Astrocyte of the hippocampus (primary cell): ENCODE measurements around the gene BSPRY.
A peak's percentile ranks its signal among the peaks of the same experiment; 100 is the strongest.
"Not testable (repeated sequence)": the region's sequence is repeated elsewhere in the genome, so short reads cannot be mapped to it uniquely, and the experiment has no call there.

Experiments used
- DNase-seq: peaks from one replicate; pipeline ENCODE4 v3.0.0; 2011; ENCODE audit warnings: low read depth, low spot score

BSPRY gene

DNA sequence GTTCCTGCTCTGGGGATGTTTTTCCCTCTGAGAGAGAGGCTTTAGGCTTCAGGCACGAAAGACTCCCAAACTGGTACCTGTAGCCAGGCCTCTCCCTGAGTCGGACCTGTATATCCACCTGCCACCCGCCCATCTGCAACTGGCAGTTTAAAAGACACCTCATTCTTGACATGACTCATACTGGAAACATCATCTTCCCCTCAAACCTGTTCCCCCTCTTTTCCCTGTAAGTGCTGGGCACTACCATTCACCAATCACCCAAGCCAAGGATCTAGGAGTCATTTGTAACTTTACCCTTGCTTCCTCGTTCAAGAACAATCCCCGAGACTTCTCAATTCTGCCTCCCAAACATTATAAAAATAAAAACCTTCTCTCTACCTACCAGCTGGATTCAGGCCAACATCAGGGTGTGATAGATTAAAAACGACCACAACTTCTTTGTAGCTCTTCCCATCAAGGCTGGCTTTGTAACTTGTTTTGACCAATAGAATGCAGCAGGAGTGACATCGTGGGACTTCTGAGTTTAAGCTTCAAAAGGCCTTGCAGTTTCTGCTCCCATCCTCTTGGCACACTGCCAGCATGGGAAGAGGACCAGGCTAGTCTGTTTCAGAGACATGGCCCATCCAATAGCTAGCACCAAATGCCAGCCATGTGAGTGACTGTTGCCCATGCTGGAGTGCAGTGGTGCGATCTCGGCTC, 7.5 kb upstream of the BSPRY start:
- no peak for DNase-seq

DNA sequence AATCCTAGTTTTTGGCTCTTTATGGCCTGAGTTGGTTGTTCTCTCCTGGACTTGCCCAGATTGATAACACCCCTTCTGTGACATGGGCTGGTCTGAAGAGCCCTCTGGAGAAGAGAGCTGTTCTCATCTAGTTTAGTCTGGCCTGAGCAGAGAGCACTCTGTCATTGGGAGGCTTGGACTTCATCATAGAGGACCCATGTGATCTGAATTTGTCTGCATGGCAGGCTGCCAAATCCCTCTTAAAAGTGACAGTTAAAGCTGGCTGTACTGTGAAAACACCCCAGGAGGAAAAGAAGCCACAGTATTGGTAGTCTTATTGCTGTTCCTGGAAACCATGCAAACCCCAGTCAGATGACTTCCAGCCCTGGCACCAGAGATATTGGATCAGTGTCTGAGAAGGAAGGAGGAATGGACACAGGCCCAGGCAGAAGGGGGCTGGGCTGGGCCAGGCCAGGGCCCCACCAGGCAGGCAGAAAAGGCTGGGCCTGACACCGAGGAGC, 5.6 kb upstream of the BSPRY start:
- peak; percentile 73 for DNase-seq

DNA sequence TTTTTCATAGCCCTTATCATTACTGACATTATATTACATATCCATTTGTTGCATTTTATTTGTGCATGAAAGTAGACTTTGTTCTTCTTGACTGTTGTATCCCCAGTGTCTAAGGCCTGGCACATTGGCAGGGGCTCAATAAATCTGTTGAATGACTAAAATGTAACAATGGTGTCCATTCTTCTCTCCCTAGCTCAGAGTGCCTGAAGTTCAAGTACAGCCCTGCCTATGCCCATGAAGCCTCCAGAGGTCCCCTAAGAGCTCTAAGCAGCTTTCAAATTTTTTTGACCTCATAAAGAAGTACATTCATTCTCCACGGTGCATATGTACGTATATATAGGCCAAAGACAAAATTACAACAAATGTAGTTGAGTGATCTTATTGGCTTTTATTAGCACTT, 4.2 kb upstream of the BSPRY start:
- DNase-seq, result no peak

DNA sequence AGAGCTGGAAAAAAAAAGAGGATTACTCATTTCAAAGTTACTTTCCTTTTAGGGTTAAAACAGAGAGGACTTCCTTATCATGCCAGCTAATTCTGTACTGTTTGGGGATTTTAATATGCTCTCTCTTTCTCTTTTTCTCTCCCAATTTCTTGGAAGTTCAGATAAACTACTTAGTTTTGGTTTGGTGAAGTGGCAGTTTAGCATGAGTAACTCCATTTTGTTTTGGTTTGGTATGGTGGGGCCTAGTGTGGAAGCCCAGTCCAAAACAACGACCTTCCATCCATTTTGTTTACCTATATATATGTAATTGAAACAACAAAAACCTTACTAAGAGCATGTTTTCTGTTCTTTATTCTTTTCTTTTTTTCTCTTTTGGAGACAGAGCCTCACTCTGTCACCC, 3.7 kb upstream of the BSPRY start:
- no peak for DNase-seq

DNA sequence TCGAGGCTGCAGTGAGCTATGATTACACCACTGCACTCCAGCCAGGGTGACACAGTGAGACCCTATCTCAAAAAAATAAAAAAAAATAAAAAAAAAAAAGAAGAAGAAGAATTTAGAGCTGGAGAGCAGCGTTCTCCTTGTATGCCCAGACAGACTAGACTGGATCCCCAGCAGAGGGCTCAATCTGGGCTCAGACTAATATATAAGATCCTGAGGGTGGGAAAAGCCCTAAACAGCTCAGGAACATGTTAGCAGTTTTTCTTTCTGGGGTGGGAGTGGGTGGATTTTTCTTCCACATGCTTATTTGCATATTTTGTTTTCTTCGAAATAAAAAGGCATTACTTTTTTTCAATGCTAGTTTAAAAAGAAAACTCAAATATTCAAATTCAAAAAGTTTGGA, 904 bp upstream of the BSPRY start:
- DNase-seq, result no peak

DNA sequence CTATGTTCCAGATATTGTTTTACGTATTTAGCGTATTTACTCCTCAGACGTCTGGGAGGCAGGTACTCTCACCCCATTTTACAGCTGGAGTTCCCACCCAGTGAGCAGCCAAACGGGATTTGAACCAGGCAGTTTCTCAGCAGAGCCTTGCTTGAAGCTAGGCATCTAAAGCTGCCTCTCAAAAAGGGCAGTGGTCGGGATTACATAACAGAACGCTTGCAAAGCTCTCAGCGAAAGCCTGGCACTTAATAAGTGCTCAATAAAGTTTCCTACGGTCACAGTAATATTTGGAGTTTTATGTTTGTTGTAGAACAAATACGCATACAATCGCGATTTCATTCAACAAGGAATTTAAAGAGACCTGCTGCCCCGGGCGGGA, 286 bp upstream of the BSPRY start:
- DNase-seq, result no peak

DNA sequence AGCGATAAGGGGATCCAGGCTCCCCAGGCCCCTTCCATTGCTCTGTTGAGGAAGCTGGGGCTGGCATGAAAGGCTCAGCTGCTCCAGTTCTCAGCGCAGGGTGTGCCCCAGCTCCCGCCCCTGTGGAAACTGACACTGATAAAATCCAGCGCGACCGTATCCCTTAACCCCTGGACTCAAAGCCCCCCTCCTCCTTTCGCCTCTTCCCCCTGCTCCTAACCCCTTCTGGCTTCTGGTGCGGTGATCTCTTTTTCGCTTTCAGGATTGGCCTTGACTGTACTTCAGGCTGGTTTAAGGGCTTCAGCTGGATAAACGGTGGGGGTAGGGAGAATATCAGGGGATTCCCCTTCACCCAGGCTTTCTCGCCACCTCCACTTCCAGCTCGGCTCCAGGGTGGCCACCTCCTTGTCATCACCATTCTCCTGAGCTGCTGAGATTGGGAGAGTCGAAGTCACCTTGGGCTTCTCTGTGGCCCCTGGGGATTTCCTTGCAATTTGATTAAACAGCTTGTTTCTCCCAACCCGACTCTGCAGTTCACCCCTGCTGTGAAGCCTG, 843 bp downstream of the BSPRY start:
- no peak for DNase-seq

DNA sequence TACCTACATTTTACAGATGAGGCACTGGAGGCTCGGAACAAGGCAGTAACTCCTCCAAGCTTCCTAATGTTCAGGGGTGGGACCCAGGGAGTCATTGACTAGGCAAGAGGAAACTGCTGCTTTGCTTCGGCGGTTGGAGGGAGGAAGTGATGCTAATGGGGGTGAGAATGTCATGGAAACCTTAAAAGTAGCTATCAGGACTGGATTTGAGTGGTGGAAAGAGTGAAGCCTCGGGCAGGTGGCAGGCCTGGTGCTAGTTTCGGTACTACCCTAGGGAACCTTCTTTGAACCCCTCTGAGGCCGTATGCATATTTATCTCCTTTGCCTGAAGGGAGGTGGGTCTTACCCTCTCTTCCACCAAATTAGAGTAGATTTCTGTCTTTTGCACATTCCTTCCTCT, 1.6 kb downstream of the BSPRY start:
- no peak for DNase-seq

DNA sequence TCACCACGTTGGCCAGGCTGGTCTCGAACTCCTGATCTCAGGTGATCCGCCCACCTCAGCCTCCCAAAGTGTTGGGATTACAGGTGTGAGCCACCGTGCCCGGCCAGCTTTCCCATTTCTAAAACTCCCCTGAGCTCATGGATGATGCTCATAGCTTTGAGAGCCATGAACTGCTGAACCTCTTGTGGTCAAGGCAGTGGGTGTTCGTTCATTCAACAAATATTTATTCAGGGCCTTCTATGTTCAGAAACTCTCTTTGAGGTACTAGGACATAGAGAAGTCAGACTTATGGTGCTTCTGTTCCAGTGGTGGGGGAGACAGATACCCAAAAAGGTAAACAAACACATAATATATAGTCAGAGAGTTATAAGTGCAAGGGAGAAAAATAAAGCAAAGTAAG, 2.7 kb downstream of the BSPRY start:
- DNase-seq, result no peak

DNA sequence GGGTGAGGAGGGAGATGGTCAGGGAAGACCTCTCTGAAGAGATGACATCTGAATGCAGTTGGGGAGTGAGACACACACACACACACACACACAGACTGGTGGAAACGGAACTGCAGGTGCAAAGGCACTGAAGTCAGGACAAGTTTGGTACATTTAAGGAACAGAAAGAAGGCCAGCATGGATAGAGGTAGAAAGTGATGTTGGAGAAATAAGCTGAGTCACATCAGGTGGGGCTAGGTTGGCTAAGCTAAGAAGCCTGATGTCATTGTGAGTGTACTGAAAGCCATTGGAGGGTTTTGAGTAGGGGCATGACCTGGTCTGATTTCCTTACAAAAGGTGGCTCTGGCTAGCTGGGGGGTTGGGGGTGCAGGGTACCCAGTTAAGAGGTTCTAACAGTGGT, 3.1 kb downstream of the BSPRY start:
- no peak for DNase-seq

DNA sequence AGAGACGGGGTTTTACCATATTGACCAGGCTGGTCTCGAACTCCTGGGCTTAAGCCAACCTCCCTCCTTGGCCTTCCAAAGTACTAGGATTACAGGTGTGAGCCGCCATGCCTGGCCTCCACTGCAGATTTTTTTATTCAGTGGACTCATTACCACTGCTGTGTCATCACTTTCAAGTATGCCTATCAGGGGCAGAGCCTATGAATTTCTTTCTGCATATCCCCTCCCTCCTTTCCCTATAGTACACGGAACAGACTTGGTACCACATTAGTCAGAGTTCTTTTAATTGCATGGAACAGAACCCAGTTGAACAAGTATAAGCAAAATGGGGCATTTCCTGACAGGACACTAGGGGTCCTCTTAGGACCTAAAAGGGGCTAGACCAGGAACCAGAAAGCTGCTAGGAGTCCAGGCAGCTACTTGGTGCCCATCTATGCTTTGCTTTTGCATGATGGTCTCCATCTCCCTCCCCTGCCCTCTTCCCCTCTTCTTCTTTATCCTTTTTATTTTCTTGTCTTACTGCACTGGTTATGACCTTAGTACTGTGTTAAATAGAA, 5.8 kb downstream of the BSPRY start:
- no peak for DNase-seq

DNA sequence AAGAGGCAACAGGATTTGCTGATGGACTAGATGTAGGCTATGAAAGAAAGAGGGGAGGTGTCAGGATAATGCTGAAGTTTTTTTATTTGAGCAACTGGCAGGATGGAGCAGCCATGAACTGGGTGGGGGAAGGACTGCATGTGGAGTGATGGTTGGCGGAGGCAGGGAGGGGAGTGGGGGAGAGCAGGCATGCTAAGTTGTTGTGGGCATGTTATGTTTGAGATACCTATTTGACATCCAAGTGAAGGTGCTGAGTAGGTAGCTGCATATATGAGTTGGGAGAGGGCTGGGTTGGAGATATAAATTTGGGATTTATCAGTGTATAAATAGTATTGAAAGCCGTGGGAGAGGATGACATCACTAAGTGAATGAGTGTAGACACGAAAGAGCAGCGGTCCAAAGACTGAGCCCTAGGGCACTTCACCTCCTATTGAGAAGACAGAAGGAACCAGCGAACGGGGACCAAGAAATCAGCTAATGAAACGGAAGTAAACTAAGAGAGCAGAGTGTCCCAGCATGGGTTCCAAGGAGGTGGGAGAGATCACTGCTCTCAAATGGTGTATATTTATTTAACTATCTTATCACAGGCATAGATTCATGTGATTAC, 7.4 kb downstream of the BSPRY start:
- no peak for DNase-seq

DNA sequence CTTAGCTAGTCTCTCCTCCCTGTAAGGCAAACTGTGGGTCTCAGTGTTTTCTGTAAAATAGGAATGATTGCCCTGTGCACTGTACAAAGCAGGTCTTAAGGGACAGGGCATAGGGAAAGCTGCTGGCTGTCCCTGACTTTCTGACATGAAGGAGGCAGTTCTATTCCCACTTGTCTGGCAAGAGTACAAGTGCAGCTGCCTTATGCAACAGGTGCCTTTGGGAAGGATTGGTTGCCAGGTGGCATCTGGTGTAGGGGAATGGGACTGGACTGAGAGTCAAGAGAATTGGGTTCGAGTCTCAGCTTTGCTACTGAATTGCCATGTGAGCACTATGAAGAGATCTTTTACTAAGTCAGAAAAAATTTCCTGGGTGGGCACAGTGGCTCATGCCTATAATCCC, 10.0 kb downstream of the BSPRY start:
- DNase-seq, result no peak

DNA sequence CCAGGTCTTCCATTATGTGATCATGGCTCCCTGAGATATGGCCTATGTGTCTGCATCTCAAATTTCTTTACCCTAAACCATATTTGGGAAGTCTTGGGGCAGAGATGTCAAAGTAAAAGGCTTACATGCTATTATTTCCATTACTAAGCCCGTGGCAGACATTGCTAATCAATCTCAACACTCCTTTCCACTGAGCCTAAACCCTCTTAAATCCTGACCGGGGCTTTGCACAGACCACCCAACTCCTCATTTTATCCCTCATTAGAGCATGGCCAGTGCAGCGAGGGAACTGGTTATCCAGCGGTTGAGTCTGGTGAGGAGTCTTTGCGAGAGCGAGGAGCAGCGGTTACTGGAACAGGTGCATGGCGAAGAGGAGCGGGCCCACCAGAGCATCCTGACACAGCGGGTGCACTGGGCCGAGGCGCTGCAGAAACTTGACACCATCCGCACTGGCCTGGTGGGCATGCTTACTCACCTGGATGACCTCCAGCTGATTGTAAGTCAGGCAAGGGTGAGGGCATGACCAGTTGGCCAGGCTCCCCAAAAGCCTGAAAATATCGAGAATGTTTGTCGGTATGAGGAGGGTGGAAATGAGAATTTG, 11.0 kb downstream of the BSPRY start:
- no peak for DNase-seq

DNA sequence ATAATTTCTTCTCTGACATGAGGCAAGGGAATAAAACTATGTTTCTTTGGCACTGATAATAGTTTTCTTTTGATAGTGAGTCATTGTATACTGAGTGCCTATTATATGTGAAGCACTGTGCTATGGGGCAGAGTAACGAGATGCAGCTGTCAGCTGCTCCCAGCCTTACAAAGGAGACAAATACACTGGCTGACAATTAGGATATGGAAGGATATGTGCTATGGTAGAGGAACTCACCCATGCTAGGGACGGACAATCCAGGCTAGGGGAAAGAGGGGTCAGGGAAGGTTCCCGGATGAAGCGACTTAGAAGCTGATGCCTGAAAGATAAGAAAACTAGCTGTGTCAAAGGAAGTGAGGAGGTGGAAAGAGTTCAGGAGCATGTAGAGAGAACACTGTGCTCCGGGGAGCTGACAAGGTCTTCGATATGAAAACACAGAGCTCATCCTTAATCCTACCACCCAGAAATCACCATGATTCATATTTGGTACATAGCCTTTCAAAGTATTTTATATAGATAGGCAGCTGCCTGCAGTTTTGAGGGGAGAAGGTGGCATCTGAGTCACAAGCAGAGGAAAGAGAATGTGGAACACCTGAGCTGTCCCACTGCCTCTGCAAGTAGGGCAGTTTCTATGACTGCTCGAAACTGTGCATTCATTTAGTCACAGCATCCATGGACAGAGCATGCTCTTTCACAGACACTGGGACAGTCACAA, 12.1 kb downstream of the BSPRY start:
- DNase-seq, result peak; percentile 18

DNA sequence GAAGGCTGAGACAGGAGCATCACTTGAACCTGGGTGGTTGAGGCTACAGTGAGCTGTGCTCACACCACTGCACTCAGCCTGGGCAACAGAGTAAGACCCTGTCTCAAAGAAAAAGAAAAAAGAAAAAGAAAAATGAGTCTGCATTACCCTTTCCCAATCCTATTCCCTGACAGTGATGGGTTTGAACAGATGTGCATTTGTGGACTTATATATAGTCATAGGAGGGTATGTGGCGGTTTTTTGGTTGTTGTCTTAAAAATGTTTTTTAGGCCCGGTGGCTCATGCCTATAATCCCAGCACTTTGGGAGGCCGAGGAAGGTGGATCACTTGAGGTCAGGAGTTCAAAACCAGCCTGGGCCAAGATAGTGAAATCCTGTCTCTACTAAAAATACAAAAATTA, 14.0 kb downstream of the BSPRY start:
- no peak for DNase-seq

DNA sequence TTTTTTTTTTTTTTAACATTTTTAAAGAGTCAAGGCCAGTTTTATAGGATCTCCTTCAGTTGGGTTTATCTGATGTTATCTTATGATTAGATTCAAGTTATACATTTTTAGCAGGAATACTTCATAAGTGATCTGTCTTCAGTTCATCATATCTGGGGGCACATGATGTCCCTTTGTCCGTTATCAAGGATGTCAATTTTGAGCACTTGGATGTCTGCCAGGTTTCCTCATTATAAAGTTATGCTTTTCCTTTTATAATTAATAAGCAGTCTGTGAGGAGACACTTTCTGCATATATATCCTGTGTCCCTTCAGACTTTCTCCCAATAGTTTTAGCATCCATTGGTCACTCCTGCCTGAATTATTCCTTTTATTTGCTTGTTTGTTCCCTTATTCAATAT, 15.6 kb downstream of the BSPRY start:
- no peak for DNase-seq

DNA sequence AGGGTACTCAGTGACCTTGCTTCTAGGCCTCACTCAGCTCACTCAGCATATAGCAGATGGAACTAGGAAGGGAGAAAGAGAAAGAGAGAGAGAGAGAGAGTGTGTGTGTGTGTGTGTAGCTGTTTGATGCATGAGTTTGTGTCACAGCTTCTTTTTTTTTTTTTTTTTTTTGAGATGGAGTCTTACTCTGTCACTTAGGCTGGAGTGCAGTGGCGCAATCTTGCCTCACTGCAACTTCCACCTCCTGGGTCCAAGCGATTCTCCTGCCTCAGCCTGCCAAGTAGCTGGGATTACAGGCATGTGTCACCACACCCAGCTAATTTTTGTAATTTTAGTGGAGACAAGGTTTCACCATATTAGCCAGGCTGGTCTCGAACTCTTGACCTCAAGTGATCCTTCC, 16.3 kb downstream of the BSPRY start:
- DNase-seq, result not testable (repeated sequence)

DNA sequence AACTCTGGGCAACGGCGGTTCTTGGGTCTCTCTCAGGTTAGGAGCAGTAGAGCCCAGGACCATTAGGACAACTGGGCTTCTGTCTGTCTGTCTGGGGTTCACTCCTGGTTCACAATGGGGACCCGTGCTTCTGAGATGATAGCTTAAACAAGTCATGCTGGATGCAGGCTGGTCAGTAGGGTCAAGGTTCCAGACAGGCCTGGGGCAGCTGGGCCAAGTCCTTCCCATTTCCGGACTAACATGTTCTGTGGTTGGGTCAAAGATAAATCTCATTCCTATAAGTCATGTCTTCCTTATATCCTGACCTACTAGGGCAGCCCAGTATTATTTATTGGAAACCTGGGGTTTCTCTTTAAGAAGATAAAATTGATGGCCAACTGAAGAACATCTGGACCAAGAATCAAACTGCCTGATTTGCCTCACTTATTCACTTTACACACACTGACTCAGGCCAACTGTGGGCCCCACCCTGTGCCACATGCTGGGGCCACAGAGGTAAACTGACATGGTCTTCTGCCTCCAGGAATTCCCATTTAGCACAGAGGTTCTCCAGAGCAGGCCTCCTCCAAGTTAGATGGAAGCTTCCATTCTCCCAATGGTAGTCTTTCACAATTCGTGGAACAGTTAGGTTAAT, 19.1 kb downstream of the BSPRY start:
- no peak for DNase-seq

DNA sequence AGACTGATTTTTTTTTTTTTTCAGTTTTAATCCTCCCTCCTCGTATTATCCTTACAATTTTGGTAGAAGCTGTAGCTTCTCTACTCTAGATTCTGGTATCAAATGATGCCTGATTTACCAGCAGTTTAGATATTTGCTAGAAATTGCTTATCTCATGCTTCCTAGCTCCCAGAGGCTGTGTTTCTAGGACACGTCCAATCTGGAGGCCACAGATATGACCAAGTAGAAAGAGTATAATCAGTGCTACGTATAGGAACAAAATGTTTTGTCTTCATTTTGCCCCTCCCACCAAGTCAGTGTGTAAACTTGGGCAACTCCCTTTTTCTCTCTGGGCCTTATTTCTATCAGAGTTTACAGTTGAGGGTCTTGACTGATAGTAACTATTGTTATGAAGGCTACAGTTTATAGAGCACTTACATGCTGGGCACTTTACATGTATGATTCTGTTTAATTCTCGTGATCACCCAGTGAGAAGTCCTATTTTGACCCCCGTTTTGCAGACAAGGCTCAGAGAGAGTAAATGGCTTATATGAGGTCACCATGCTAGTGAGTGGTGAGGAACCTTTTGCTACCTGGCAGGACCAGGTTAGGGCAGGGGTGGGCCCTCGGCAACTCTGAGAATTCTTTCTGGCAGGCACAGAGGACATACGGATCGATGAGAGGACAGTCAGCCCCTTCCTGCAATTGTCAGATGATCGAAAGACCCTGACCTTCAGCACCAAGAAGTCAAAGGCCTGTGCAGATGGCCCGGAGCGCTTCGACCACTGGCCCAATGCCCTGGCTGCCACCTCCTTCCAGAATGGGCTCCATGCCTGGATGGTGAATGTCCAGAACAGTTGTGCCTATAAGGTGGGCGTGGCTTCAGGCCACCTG, 19.9 kb downstream of the BSPRY start:
- DNase-seq, result no peak

DNA sequence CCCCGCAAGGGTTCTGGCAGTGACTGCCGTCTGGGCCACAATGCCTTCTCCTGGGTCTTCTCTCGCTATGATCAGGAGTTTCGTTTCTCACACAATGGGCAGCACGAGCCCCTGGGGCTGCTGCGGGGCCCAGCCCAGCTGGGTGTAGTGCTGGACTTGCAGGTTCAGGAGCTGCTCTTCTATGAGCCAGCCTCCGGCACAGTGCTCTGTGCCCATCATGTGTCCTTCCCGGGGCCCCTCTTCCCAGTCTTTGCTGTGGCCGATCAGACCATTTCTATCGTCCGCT, 20.5 kb downstream of the BSPRY start:
- DNase-seq, result no peak
